Measurements from ENCODE around the gene LRRC3.

GRCh38 chr21:44498280-44499210 is 43.2 kb downstream of the LRRC3 start:
- TF ChIP-seq CTCF (IDR thresholded peaks at IDR 0.05) (no peak), POLR2A (IDR thresholded peaks at IDR 0.05) (no peak)

Data from Peyer's patch (tissue), 4 donors.